DMS114 treated with DMSO at 0.1 percent for 48 hours (cell line): ENCODE results near the gene APBB1IP.
"Not testable (repeated sequence)": the region's sequence is repeated elsewhere in the genome, so short reads cannot be mapped to it uniquely, and the experiment has no call there.

Source experiments
- DNase-seq: peaks from one replicate; lab custom pipeline; 2025; ENCODE audit not compliant: unreplicated experiment; lab: John Stamatoyannopoulos, UW

The APBB1IP gene

GRCh38 chr10:26437637-26438461 lies at the start of gene APBB1IP:
Gene APBB1IP, plus strand, starts transcription at chr10:26438341. Its CDS starts 53,986 bp downstream, at chr10:26492327.
- no peak for DNase-seq

GRCh38 chr10:26389533-26389932 lies 48.6 kb upstream of the APBB1IP start:
- DNase-seq = no peak

- DNase-seq = no peak
Measured at GRCh38 chr10:26391701-26392695, 46.1 kb upstream of the APBB1IP start.

- DNase-seq = not testable (repeated sequence)
Measured at GRCh38 chr10:26398353-26398752, 39.8 kb upstream of the APBB1IP start.

- DNase-seq = no peak
Measured at GRCh38 chr10:26407406-26407969, 30.7 kb upstream of the APBB1IP start.

- no peak for DNase-seq
Measured at GRCh38 chr10:26408858-26409494, 29.2 kb upstream of the APBB1IP start.

- no peak for DNase-seq
Measured at GRCh38 chr10:26410356-26410755, 27.8 kb upstream of the APBB1IP start.

- no peak for DNase-seq
Measured at GRCh38 chr10:26412932-26413331, 25.2 kb upstream of the APBB1IP start.

GRCh38 chr10:26413375-26413774 lies 24.8 kb upstream of the APBB1IP start:
- DNase-seq = no peak

- no peak for DNase-seq
Measured at GRCh38 chr10:26417136-26417535, 21.0 kb upstream of the APBB1IP start.

GRCh38 chr10:26422977-26423376 lies 15.2 kb upstream of the APBB1IP start:
- no peak for DNase-seq

- DNase-seq = no peak
Measured at GRCh38 chr10:26423722-26424121, 14.4 kb upstream of the APBB1IP start.

GRCh38 chr10:26430641-26431163 lies 7.4 kb upstream of the APBB1IP start:
- no peak for DNase-seq

- no peak for DNase-seq
Measured at GRCh38 chr10:26432938-26433337, 5.2 kb upstream of the APBB1IP start.

GRCh38 chr10:26435852-26436251 lies 2.3 kb upstream of the APBB1IP start:
- no peak for DNase-seq

GRCh38 chr10:26436848-26437247 lies 1.3 kb upstream of the APBB1IP start:
- no peak for DNase-seq

GRCh38 chr10:26438534-26439341 lies 597 bp downstream of the APBB1IP start:
- no peak for DNase-seq

- no peak for DNase-seq
Measured at GRCh38 chr10:26439406-26440087, 1.4 kb downstream of the APBB1IP start.

GRCh38 chr10:26440088-26440470 lies 1.9 kb downstream of the APBB1IP start:
- no peak for DNase-seq
